ENCODE results near the gene BCL2L1. TPM values are rescaled to one million over a fixed set of nuclear protein-coding genes. Genes with fewer than 3 reads are reported as not detected.
A peak's percentile ranks its signal among the peaks of the same experiment; 100 is the strongest.
"Not testable (repeated sequence)": the region's sequence is repeated elsewhere in the genome, so short reads cannot be mapped to it uniquely, and the experiment has no call there.

Gene BCL2L1
- total RNA-seq, 1 donor from 2014 or later, result 200 TPM

GRCh38 chr20:31661625-31662371, 60.9 kb downstream of the BCL2L1 start:
- peak overlapping the region; percentile 42 to 62 for H3K4me3 ChIP-seq
- peaks cover 9 to 33% of the 10 kb centered on the region in 2 donors for H3K4me1 ChIP-seq
- peak overlapping the region; percentile 68 to 83 for H3K27ac ChIP-seq
- no peaks in the 10 kb centered on the region for H3K27me3 ChIP-seq
- intact Hi-C loops (cut with DNase I), result loop anchor here (1.0 to 5.0 kb wide), 2 partner anchors 62 to 156 kb away; partner anchors contain the start of gene MYLK2
- DNase-seq (ENCODE audit: low spot score in 2 of 2), result peak in 1 of 2 donors; percentile 88
- TF ChIP-seq, protein P1, sequence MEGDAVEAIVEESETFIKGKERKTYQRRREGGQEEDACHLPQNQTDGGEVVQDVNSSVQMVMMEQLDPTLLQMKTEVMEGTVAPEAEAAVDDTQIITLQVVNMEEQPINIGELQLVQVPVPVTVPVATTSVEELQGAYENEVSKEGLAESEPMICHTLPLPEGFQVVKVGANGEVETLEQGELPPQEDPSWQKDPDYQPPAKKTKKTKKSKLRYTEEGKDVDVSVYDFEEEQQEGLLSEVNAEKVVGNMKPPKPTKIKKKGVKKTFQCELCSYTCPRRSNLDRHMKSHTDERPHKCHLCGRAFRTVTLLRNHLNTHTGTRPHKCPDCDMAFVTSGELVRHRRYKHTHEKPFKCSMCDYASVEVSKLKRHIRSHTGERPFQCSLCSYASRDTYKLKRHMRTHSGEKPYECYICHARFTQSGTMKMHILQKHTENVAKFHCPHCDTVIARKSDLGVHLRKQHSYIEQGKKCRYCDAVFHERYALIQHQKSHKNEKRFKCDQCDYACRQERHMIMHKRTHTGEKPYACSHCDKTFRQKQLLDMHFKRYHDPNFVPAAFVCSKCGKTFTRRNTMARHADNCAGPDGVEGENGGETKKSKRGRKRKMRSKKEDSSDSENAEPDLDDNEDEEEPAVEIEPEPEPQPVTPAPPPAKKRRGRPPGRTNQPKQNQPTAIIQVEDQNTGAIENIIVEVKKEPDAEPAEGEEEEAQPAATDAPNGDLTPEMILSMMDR (IDR thresholded peaks at IDR 0.05), result peak; percentile 80 to 82 (median 82)
- peaks cover 17 to 19% of the 10 kb centered on the region in 2 donors for H3K36me3 ChIP-seq
- no peaks in the 10 kb centered on the region for H3K9me3 ChIP-seq

GRCh38 chr20:31654534-31654933, 68.1 kb downstream of the BCL2L1 start:
- H3K9me3 ChIP-seq, result no peaks in the 10 kb centered on the region
- H3K36me3 ChIP-seq, result no peaks in the 10 kb centered on the region
- H3K4me1 ChIP-seq, result no peaks in the 10 kb centered on the region
- DNase-seq (ENCODE audit: low spot score in 2 of 2), result no peak
- H3K4me3 ChIP-seq, result no peak overlapping the region
- intact Hi-C loops (cut with DNase I), result no loop called here
- TF ChIP-seq, protein P1 (IDR thresholded peaks at IDR 0.05), result no peak
- no peak overlapping the region for H3K27ac ChIP-seq
- no peaks in the 10 kb centered on the region for H3K27me3 ChIP-seq

DNA sequence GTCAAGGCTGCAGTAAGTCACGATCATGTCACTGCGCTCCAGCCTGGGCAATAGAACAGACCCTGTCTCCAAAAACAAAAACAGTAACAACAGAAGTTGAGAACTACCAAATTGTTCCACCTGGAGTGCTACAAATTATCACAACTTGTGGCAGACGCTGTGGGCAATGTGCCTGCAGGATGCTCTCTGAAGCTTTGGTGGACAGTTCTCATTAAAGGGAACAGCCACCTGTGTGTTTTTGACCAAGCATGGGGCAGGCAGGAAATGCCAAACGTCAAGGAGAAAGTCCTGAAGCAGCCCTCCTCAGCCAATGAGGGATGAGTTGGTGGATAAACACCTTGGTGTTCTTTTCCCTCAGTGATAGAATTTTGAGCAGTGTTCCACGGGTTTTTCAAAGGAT, 69.1 kb downstream of the BCL2L1 start:
- Histone ChIP-seq H3K27ac (no peak overlapping the region), H3K9me3 (no peaks in the 10 kb centered on the region), H3K4me1 (no peaks in the 10 kb centered on the region), H3K27me3 (no peaks in the 10 kb centered on the region), H3K4me3 (no peak overlapping the region), H3K36me3 (no peaks in the 10 kb centered on the region)
- no peak for DNase-seq (ENCODE audit: low spot score in 2 of 2)
- TF ChIP-seq, protein P1 (IDR thresholded peaks at IDR 0.05), result no peak
- intact Hi-C loops (cut with DNase I), result no loop called here

DNA sequence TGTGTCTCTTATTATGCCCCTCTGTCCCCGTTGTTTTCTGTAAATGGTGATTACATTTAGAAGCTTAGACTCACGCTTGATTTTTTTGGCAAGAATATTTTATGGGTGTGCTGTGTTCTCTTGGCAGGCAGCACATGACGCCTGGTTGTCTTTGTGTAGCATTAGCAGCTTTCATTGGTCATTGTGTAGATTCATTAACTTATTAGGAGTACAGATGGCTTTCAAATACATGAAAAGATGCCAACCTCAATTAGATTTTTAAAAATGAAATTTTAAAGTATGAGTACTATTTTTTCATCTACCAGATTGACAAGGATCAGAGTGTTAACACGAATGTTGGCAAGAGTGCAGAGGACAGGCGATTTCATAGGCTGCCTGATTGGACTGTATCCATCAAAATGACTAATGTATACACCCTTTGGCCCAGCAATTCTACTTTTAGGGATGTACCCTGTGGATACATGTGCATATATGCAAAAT, 69.7 kb downstream of the BCL2L1 start:
- Histone ChIP-seq H3K4me3 (no peak overlapping the region), H3K36me3 (no peaks in the 10 kb centered on the region), H3K27ac (no peak overlapping the region), H3K4me1 (no peaks in the 10 kb centered on the region), H3K9me3 (no peaks in the 10 kb centered on the region), H3K27me3 (no peaks in the 10 kb centered on the region)
- TF ChIP-seq, protein P1 (IDR thresholded peaks at IDR 0.05), result no peak
- intact Hi-C loops (cut with DNase I), result no loop called here
- DNase-seq (ENCODE audit: low spot score in 2 of 2), result no peak

DNA sequence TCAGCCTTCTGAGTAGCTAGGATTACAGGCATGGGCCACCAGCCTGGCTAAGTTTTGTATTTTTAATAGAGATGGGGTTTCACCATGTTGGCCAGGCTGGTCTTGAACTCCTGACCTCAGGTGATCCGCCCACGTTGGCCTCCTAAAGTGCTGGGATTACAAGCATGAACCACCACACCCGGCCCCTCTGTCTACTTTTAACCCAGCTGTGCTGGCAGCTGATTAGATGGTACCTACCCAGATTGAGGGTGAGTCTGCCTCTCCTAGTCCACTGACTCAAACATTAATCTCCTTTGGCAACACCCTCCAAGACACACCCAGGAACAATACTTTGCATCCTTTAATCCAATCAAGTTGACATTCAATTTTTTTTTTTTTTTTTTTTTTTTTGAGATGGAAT, 74.6 kb downstream of the BCL2L1 start:
- H3K27me3 ChIP-seq; intact Hi-C loops (cut with DNase I); H3K4me1 ChIP-seq; H3K9me3 ChIP-seq; H3K4me3 ChIP-seq; DNase-seq (ENCODE audit: low spot score in 2 of 2); H3K36me3 ChIP-seq; H3K27ac ChIP-seq: not testable (repeated sequence)

DNA sequence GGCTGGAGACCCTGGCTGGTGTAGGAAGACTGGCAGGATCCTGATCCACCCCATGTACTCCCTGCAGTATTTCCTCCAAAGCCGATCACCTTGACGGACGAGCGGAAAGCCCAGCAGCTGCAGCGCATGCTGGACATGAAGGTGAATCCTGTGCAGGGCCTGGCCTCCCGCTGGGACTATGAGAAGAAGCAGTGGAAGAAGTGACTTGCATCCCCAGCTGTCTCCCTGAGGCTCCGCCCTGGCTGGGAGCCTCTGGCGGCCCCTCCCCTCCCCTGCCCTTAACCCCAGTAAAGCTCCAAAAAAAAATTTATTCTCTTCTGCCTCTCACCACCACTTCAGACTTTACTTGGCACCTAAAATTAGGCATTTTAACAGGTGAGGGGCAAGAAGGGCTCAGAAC, 78.0 kb downstream of the BCL2L1 start:
- H3K27me3 ChIP-seq, result no peaks in the 10 kb centered on the region
- no peak overlapping the region for H3K27ac ChIP-seq
- H3K9me3 ChIP-seq, result no peaks in the 10 kb centered on the region
- no peaks in the 10 kb centered on the region for H3K4me1 ChIP-seq
- intact Hi-C loops (cut with DNase I), result no loop called here
- no peaks in the 10 kb centered on the region for H3K36me3 ChIP-seq
- no peak for DNase-seq (ENCODE audit: low spot score in 2 of 2)
- no peak overlapping the region for H3K4me3 ChIP-seq
- TF ChIP-seq, protein P1 (IDR thresholded peaks at IDR 0.05), result no peak

Data from ascending aorta (tissue), 2 donors.